NAMALWA (cell line): ENCODE measurements around the gene NRK.
"Not testable (repeated sequence)": the region's sequence is repeated elsewhere in the genome, so short reads cannot be mapped to it uniquely, and the experiment has no call there.

ENCODE experiments used
- DNase-seq: peaks from one replicate; pipeline ENCODE4 v3.0.0-alpha.2; 2015; ENCODE audit warnings: low spot score

NRK gene, protein sequence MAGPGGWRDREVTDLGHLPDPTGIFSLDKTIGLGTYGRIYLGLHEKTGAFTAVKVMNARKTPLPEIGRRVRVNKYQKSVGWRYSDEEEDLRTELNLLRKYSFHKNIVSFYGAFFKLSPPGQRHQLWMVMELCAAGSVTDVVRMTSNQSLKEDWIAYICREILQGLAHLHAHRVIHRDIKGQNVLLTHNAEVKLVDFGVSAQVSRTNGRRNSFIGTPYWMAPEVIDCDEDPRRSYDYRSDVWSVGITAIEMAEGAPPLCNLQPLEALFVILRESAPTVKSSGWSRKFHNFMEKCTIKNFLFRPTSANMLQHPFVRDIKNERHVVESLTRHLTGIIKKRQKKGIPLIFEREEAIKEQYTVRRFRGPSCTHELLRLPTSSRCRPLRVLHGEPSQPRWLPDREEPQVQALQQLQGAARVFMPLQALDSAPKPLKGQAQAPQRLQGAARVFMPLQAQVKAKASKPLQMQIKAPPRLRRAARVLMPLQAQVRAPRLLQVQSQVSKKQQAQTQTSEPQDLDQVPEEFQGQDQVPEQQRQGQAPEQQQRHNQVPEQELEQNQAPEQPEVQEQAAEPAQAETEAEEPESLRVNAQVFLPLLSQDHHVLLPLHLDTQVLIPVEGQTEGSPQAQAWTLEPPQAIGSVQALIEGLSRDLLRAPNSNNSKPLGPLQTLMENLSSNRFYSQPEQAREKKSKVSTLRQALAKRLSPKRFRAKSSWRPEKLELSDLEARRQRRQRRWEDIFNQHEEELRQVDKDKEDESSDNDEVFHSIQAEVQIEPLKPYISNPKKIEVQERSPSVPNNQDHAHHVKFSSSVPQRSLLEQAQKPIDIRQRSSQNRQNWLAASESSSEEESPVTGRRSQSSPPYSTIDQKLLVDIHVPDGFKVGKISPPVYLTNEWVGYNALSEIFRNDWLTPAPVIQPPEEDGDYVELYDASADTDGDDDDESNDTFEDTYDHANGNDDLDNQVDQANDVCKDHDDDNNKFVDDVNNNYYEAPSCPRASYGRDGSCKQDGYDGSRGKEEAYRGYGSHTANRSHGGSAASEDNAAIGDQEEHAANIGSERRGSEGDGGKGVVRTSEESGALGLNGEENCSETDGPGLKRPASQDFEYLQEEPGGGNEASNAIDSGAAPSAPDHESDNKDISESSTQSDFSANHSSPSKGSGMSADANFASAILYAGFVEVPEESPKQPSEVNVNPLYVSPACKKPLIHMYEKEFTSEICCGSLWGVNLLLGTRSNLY (N-terminal part only)

DNA sequence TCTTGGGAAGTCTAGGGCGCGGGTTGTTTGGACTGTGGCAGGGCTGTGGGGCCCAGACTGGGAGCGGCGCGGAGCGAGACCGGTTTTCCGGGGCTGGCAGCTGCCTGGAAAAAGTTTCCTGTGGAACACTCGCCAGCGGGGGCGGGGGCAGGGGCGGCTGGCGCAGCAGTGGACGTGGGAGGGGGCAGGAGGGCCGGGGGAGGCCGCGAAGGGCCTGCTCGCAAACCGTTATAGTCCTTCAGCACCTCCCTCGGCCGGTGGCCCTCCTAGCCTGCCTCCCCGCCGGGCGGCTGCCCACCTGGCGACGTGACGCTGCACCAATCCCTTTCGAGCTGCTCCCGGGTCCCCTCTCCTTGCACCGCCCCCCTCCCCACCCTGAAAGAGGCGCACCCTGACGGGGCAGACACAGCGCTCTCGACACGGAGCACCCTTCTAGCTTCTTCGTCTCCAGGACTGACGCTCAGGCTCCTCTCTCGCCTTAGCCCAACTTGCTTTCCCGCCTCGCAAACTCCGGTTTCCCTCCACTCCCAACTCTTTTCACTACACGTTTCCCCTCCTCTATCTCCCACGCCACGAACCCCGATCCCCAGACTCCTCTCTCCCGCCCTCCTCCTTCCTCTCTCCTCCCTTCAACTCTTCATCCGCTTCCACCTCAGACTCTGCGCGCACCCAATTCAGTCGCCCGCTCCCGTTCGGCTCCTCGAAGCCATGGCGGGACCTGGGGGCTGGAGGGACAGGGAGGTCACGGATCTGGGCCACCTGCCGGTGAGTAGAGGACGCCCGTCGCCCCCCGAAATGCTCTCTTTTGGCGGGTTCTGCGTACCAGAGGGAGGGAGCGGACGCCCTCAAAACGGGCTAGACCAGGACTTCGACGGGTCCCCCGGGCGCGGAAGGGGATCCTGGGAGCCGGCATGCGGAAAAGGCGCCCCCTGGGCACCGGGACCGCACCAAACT is at the start of gene NRK:
Gene NRK, plus strand, starts transcription at position 402 of the 954 bp plus-strand sequence. Its CDS starts 307 bp downstream, at position 709.
- DNase-seq: no peak

DNA sequence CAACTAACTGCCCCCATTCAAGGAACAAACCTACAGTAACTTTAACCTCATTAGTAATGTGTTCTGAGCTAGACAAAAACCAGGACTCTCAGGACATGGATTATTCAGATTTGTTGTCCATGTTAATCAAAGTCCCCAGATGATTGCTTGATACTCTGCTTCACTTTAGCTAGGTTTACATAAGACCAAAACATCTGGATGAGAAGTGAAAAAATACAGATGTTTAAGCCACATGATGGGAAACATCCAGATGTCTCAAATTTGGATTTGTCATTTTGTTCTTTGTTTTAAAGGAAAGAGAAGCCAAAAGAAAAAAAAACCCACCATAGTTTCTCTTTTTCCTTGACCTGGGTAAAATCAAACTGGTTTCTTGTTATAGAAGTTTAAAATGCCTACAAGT is 48.5 kb upstream of the NRK start:
- no peak for DNase-seq

DNA sequence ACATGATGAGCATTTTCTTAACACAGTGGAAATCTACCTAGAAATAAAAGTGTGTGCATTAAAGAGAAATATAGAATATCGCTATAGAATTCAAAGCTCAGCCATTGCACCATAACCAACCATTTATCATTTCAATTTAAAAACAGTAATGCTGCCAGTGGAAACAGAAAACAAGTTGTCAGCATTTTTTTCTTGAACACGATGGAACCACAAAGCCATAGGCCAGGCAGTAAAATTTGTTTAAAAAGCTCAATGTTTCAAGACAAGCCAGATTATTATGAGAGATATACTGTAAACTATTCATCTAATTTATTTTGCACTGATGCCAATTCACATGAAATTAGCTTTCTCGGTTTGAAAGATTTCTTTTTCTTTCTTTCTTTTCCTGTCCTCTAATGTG is 46.7 kb upstream of the NRK start:
- DNase-seq: no peak

DNA sequence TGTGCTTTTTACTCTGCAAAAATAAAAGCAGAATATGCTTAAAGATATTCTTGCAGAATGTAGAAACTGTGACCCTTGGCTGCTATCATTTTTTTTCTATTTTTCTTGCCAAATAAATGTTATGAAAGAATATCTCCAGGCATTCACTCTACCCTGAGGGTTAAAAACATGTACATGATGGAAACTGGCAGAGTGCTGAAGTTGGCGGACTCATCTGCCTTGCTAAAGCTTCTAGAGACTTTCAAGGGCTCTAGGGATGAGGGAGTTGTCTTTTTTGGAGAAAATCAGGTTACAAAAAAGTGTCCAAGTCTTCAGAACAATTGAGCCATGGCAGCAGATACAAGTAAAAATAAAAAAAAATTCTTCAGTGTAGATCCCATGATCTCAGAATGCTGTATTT is 40.5 kb upstream of the NRK start:
- no peak for DNase-seq

DNA sequence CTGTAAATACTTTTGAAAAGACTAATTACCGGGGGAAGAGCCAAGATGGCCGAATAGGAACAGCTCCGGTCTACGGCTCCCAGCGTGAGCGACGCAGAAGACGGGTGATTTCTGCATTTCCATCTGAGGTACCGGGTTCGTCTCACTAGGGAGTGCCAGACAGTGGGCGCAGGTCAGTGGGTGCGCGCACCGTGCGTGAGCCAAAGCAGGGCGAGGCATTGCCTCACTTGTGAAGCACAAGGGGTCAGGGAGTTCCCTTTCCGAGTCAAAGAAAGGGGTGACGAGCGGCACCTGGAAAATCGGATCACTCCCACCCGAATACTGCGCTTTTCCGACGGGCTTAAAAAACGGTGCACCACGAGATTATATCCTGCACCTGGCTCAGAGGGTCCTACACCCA is 25.5 kb upstream of the NRK start:
- DNase-seq: not testable (repeated sequence)

DNA sequence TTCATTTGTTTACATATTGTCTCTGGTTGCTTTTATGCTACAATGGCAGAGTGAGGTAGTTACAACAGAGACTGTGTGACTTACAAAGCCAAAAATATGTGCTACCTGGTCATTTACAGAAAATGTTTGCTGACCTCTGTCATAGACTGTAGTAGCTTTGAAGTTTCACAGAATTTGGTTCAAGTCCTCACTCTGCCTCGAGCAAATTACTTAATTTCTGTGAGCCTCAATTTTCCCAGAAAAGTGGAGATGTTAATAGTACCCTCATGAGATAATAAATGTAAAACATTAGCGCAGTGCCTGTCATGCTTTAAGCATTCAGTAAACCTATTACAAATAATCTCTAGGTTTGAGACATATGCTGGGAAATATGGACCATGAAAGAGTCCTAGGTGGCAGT is 18.4 kb upstream of the NRK start:
- no peak for DNase-seq

DNA sequence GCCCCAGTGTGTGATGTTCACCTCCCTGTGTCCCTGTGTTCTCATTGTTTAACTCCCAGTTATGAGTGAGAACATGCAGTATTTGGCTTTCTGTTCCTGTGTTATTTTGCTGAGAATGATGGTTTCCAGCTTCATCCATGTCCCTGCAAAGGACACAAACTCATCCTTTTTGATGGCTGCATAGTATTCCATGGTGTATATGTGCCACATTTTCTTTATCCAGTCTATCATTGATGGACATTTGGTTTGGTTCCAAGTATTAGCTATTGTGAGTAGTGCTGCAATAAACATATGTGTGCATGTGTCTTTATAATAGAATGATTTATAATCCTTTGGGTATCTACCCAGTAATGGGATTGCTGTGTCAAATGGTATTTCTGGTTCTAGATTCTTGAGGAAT is 16.7 kb upstream of the NRK start:
- DNase-seq: not testable (repeated sequence)

DNA sequence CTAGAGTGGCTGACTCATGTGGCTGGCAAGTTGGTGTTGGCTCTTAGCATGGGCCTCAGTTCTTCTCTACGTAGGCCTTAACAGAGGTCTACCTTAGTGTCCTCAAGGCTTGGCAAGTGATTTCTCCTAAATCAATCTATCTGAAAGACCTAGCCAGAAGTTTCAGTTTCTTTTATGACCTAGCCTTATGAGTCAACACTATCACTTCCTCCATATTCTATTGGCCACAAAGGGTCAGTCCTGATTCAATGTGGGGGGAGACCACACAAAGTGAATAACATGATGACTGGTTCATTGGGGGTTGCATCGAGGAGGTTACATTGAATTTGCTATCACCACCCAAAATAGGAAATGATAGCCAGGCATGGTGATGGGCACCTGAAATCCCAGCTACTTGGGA is 5.8 kb upstream of the NRK start:
- DNase-seq: no peak

DNA sequence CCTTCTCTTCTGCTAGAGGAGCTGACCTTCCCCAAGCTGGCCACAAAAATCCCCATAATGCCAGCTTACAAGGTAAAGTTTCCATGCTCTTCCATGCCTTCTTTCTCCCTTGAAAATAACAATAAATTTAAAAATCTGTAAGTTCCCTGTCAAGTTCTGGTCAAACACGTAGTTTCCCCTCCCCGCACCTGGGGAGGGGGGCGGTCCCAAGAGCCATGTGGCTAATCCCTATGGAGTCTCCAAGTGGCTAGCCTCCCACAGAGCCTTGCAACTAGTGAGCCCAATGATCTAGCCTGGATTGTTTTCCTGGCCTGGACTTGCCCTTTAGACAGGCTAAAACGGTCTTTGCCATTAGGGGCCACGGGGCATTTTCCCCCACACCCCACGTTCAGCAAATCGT is 2.1 kb upstream of the NRK start:
- DNase-seq: no peak

DNA sequence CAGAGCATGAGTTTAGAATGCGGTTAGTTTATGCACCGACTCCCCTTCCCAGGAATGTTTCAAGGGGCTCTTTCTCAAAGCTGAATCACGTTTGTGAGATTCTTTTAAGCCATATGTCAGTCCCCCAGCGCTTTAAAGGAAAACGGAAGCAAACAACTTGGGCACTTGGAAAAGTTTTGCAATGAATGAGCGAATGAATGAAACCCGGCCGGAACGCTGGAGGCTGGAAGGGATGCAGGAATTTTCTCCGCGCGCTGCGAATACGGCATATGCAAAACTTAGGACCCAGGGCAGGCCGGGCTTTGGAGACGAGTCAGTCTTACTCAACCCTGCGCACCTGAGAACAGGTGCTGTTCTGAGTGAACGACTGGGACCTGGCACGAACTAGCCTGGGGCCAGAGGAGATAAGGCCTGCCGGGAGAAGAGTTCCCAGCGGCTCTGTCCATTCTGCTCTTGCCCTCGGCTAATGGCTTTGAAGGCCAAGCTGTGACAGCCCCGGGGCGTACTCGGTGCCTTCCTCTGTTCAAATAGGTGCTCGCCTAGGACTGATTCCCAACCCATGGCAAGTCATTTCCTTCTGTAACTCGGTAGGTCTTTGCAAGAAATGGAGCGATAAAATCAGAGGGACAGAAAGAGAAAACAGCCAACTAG is 743 bp upstream of the NRK start:
- no peak for DNase-seq

DNA sequence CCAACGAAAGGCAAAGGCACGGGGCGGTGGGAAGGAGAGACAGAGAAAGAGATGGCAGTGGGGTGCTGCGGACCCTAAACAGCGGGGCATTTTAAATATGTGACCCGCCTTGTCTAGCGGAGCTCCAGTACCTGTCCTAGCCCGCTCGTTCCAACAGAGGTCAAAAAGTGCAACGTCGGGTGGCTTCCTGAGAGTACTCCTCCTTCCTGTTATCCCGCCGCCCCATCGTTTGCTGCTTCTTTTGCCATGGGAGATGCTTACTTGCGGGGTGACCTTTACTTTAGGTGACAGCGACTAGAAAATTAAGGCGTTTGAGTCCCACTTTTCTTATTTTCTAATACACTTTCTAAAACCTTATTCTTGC is 735 bp downstream of the NRK start:
- DNase-seq: no peak

DNA sequence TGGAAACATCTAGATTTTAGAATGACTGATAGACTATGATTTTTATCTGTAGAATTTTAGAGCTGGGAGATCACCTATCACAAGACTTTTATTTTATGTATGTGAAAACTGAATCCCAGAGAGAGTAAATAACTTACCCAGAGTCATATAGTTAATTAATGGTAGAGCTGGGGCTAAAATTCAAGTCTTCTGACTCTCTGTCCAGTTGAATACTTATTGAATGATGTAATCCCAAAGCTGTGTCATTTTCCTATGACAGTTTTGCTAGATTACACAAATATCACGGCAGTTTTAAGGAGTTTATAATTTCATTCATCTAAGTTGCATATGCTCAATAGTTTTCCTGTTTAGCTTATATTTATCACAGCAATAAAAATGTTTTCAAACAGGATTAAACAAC is 6.7 kb downstream of the NRK start:
- no peak for DNase-seq

DNA sequence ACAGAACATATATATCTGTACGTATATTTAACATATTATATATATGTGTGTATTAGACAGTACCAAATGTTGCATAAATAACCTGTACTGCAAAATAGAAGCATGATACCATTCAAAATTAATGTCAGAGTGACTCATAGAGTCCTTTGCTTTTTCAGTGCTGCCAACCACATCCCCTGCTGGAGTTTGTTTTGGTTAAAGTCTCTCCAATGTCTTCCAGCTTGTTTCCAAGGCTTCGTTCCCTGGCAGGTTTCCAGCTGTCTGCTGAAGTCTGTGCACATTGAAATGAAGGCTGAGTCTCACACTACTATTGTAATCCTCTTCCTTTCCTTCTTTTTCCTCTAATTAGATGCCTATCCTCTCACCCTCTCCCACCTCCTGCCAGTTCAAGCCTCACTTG is 14.9 kb downstream of the NRK start:
- no peak for DNase-seq

DNA sequence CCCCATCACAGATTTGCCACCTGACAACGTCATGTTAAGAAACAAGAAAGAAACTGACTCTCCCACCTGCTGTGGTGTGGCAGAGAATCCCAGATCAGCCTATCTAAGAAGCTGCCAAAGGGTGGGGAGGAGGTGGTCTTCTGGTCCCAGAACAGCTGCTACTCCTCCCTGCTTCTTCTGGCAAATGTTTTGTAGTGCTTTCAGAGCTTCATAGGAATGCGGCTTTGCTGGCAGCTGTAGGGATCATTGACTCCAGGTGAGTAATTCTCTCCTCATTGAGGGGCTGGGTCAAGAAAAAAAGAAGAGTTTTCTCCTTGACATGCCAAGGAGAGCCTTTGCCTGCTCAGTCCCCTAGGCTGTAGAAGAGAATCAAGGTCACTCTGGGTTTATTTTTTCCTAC is 23.3 kb downstream of the NRK start:
- DNase-seq: no peak

DNA sequence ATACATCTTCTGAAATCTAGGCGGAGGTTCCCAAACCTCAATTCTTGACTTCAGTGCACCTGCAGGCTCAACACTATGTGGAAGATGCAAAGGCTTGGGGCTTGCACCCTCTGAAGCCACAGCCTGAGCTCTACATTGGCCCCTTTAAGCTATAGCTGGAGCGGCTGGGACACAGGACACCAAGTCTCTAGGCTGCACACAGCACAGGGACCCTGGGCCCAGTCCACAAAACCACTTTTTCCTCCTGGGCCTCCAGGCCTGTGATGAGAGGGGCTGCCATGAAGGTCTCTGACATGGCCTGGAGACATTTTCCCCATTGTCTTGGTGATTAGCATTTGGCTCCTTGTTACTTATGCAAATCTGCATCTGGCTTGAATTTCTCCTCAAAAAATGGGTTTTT is 27.8 kb downstream of the NRK start:
- not testable (repeated sequence) for DNase-seq

DNA sequence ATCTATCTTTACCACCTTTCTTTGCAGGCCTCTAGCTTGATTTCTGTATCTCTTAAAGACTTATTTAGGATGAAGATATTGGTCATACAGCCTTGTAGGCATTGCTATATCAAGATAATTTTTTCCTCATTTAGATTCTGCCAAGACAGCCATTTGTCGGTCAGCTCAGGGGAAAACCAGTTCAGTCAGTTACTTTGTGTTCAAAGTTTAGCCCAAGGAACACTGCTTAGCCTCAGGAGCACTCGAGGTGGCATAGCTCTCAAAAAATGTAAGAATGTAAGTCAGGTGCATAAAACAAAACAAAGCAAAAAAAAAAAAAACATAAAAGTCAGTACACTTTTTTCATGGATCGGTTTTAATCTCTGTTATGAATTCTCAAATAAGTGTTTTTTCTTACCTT is 43.4 kb downstream of the NRK start:
- DNase-seq: no peak

DNA sequence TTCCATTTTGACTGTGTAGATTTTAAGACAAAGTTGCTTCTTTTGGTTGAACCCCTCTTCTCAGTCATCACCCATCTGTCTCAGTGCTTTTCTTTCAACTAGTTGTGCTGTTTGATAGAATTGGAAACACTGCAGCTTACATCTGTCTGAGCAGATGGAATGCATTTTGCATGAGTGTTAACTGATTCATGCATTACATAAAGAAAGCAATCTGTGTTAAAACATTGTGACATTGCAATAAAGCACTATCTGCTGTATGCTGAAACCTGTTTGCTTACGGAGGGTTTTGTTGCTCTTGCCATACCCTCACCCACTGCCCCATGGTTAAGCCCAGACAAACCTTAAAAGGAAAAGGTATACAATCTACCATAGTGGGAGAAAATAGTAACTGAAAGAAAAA is 47.4 kb downstream of the NRK start:
- no peak for DNase-seq

DNA sequence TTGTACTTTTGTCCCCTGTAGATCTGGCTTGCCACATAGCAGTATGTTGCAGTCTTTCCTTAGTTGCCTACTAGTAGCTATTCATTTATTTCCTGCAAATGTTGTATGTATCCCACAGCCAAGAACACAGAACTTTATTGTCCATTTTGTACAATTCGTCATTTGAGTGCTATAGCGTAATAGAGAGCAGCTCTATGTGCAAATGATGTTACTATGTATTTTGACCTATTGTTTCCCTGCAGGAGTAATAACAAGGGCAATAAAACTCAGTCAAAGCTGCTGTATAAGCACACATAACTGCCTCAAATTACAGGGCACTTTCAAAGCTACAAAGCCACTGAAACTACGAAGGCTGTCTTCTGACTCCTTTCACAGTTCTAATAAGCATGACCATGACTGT is 48.1 kb downstream of the NRK start:
- DNase-seq: no peak

DNA sequence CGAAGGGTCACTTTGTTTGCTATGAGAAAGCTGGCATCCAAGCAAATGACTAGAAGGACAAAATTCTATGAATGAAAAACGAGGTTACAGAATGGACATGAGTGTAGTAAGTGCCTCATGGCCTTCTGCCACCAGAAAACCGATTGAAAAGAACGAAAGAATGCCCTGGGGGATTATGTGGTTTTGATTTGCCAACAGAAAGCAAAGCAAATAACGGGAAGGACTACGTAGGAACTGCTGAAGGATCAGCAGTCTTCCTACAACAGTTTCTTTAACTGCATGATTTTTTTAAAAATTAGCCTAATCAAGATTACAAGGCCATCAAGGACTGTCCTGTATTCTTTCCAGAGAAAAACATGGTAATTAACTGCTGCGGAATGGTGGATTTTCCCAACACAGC is 50.6 kb downstream of the NRK start:
- DNase-seq: no peak

DNA sequence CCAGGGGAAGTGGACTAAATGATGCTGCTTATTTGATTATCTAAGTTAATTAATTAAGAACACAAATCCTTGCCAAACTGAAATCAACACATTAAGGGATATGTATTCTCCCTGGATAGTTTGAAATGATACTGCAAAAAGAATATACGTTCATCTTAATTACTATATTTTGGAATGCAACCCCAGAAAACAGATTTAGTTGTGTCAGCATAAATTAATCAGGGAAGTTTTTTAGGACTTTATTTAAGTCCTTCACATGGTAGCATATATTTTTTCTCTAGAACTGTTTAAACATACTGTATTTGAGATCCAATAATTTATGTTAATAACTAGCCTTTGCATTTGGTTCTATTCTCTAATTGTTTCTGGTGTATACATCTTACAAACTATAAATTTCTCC is 52.5 kb downstream of the NRK start:
- no peak for DNase-seq

DNA sequence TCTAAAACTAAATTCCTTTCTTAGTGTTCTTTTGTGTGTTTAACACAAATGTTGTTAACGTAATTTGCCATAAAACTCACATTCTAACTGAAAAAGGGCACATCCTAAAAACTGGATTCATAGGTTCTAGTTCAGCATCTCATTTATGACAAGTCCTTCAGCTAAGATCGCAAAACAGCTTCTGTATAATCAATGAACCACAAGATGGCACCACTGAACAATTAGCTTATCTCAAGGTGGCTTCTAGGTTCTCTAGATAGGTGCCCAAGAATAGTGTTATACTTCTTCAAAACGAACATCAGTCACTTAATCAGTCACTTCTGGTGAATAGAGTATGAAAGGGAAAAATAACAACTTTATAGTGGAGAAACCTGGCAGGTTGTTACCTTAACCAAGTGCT is 54.3 kb downstream of the NRK start:
- DNase-seq: peak; percentile 19
